H9 (cell line): ENCODE data around the gene MARCHF10. TPM values are rescaled to one million over a fixed set of nuclear protein-coding genes. Genes with fewer than 3 reads are reported as not detected.

ENCODE experiments used
- DNase-seq: peaks from one replicate; pipeline ENCODE4 v3.0.0-alpha.2; 2017
- H2AFZ ChIP-seq: one replicate; pipeline ENCODE4 v1.6.1; 2013; ENCODE audit warnings: mild to moderate bottlenecking, low read length, control low read depth, moderate library complexity
- H2AK5ac ChIP-seq: 2 replicates; pipeline ENCODE4 v1.6.1; 2013; ENCODE audit warnings: low read length, control low read depth, mixed read lengths; ENCODE audit not compliant: insufficient read length
- H2BK120ac ChIP-seq: one replicate; pipeline ENCODE4 v1.6.1; 2013; ENCODE audit warnings: low read depth, mild to moderate bottlenecking, low read length, control low read depth, inconsistent platforms; ENCODE audit not compliant: poor library complexity, severe bottlenecking
- H2BK12ac ChIP-seq: 2 replicates; pipeline ENCODE4 v1.6.1; 2013; ENCODE audit warnings: low read length, control low read depth, mixed read lengths, low read depth; ENCODE audit not compliant: insufficient read length
- H2BK15ac ChIP-seq: 2 replicates; pipeline ENCODE4 v1.6.1; 2013; ENCODE audit warnings: low read depth, low read length, control low read depth
- H2BK20ac ChIP-seq: one replicate; pipeline ENCODE4 v1.6.1; 2013; ENCODE audit warnings: low read depth, mild to moderate bottlenecking, low read length, control low read depth, inconsistent platforms; ENCODE audit not compliant: poor library complexity, severe bottlenecking
- H2BK5ac ChIP-seq: 2 replicates; pipeline ENCODE4 v1.6.1; 2013; ENCODE audit warnings: low read length, control low read depth, mixed read lengths; ENCODE audit not compliant: insufficient read length
- H3K14ac ChIP-seq: 2 replicates; pipeline ENCODE4 v1.6.1; 2013; ENCODE audit warnings: low read length, control low read depth; ENCODE audit not compliant: insufficient read depth
- H3K18ac ChIP-seq: 2 replicates; pipeline ENCODE4 v1.6.1; 2013; ENCODE audit warnings: low read depth, mild to moderate bottlenecking, mixed read lengths, low read length, control low read depth; ENCODE audit not compliant: insufficient read length
- H3K23ac ChIP-seq: 2 replicates; pipeline ENCODE4 v1.6.1; 2013; ENCODE audit warnings: low read length, control low read depth, mixed read lengths, low read depth; ENCODE audit not compliant: insufficient read length
- H3K23me2 ChIP-seq: 2 replicates; pipeline ENCODE4 v1.6.1; 2013; ENCODE audit warnings: low read depth, mild to moderate bottlenecking, mixed read lengths, low read length, control low read depth; ENCODE audit not compliant: insufficient read length, poor library complexity, severe bottlenecking
- H3K27ac ChIP-seq: 2 replicates; pipeline ENCODE4 v1.5.1; 2013; ENCODE audit warnings: low read length, control low read depth, mixed read lengths, low read depth; ENCODE audit not compliant: insufficient read length
- H3K27me3 ChIP-seq: 2 replicates; pipeline ENCODE4 v1.6.1; 2013; ENCODE audit warnings: low read length, control low read depth, inconsistent platforms; ENCODE audit not compliant: insufficient read depth
- H3K4ac ChIP-seq: 2 replicates; pipeline ENCODE4 v1.6.1; 2013; ENCODE audit warnings: low read depth, mild to moderate bottlenecking, control low read depth, inconsistent platforms, low read length, moderate library complexity
- H3K4me1 ChIP-seq: 2 replicates; pipeline ENCODE4 v1.6.1; 2013; ENCODE audit warnings: low read length, control low read depth, inconsistent platforms; ENCODE audit not compliant: insufficient read depth
- H3K4me2 ChIP-seq: 2 replicates; pipeline ENCODE4 v1.6.1; 2013; ENCODE audit warnings: low read length, control low read depth, mixed read lengths; ENCODE audit not compliant: insufficient read length, insufficient read depth
- H3K56ac ChIP-seq: 2 replicates; pipeline ENCODE4 v1.6.1; 2013; ENCODE audit warnings: low read depth, mild to moderate bottlenecking, mixed read lengths, low read length, control low read depth; ENCODE audit not compliant: insufficient read length
- H3K79me1 ChIP-seq: 2 replicates; pipeline ENCODE4 v1.6.1; 2013; ENCODE audit warnings: low read depth, mild to moderate bottlenecking, moderate library complexity, low read length, control low read depth, inconsistent platforms; ENCODE audit not compliant: insufficient read depth, poor library complexity, severe bottlenecking
- H3K79me2 ChIP-seq: 2 replicates; pipeline ENCODE4 v1.6.1; 2013; ENCODE audit warnings: low read length, control low read depth, inconsistent platforms; ENCODE audit not compliant: insufficient read depth
- H3K9ac ChIP-seq: 2 replicates; pipeline ENCODE4 v1.6.1; 2013; ENCODE audit warnings: low read length, control low read depth, mixed read lengths; ENCODE audit not compliant: insufficient read length; ENCODE audit errors: extremely low read depth
- H3K9me3 ChIP-seq: one replicate; pipeline ENCODE4 v1.6.1; 2013; ENCODE audit warnings: low read depth, low read length, inconsistent platforms; ENCODE audit not compliant: control insufficient read depth
- H3T11ph ChIP-seq: one replicate; pipeline ENCODE4 v1.6.1; 2013; ENCODE audit warnings: mild to moderate bottlenecking, low read length, control low read depth, inconsistent platforms
- H4K20me1 ChIP-seq: one replicate; pipeline ENCODE4 v1.6.1; 2013; ENCODE audit not compliant: control insufficient read depth, insufficient read length, insufficient read depth
- H4K5ac ChIP-seq: 2 replicates; pipeline ENCODE4 v1.6.1; 2013; ENCODE audit warnings: low read depth, mild to moderate bottlenecking, mixed read lengths, low read length, control low read depth; ENCODE audit not compliant: insufficient read length
- H4K8ac ChIP-seq: replicated peaks from 2 replicates; pipeline ENCODE4 v1.6.1; 2013; ENCODE audit warnings: low read length, control low read depth, mixed read lengths, low read depth; ENCODE audit not compliant: insufficient read length
- H4K91ac ChIP-seq: 2 replicates; pipeline ENCODE4 v1.6.1; 2013; ENCODE audit warnings: low read depth, mild to moderate bottlenecking, moderate library complexity, mixed read lengths, low read length, control low read depth; ENCODE audit not compliant: insufficient read length
- H3K27ac Mint-ChIP-seq, 3 experiments: 2 replicates in 2 of 3; 3 replicates in 1 of 3; pipeline ENCODE4 v1.8.0; 2020 to 2021; ENCODE audit warnings: mixed read lengths in 3 of 3, mild to moderate bottlenecking in 1 of 3, moderate library complexity in 1 of 3
- H3K27me3 Mint-ChIP-seq: 2 replicates; pipeline ENCODE4 v1.8.0; 2021; ENCODE audit warnings: low read depth, mild to moderate bottlenecking, moderate library complexity, mixed read lengths
- H3K36me3 Mint-ChIP-seq, 3 experiments: 2 replicates in 2 of 3; 3 replicates in 1 of 3; pipeline ENCODE4 v1.8.0; 2020 to 2021; ENCODE audit warnings: low read depth in 3 of 3, mixed read lengths in 3 of 3; ENCODE audit not compliant: insufficient read depth in 1 of 3
- H3K4me1 Mint-ChIP-seq, 2 experiments: 2 replicates each; pipeline ENCODE4 v1.8.0; 2020; ENCODE audit warnings: mixed read lengths in 2 of 2
- H3K4me3 Mint-ChIP-seq, 2 experiments: 2 replicates in 1 of 2; 3 replicates in 1 of 2; pipeline ENCODE4 v1.8.0; 2020 to 2021; ENCODE audit warnings: mild to moderate bottlenecking in 2 of 2, mixed read lengths in 2 of 2, moderate library complexity in 1 of 2
- H3K9me3 Mint-ChIP-seq, 2 experiments: 2 replicates in 1 of 2; 3 replicates in 1 of 2; pipeline ENCODE4 v1.8.0; 2020; ENCODE audit warnings: mild to moderate bottlenecking in 2 of 2, mixed read lengths in 2 of 2, moderate library complexity in 1 of 2
- CTCF ChIP-seq: fragments of 200-600 bp; sonication (generic); conservative IDR thresholded peaks from 3 replicates; pipeline ENCODE4 v1.8.0; 2021; ENCODE audit warnings: antibody characterized with exemption, mild to moderate bottlenecking
- WGBS: extraction: QIAGEN DNeasy Blood & Tissue Kit; methylation state at CpG from one replicate; pipeline ENCODE4 v1.1.7; 2013; ENCODE audit warnings: missing lambda C conversion rate, low lambda C conversion rate, mixed read lengths; ENCODE audit not compliant: insufficient read length; ENCODE audit errors: extremely low coverage; 5-methylcytosine and 5-hydroxymethylcytosine counted together
- total RNA-seq: library from RNA; stranded (reverse); gene quantifications from 2 replicates; pipeline ENCODE4 v1.2.1, GENCODE V29; 2021

The MARCHF10 gene
- total RNA-seq, 1 experiment from 2014 or later, result not detected

- Histone ChIP-seq H3K4me2 (no peak overlapping the region), H2BK15ac (no peak overlapping the region), H4K91ac (no peak overlapping the region), H3K27ac (no peak overlapping the region), H4K5ac (no peak overlapping the region), H4K20me1 (no peaks in the 10 kb centered on the region), H2AK5ac (no peak overlapping the region), H2BK120ac (no peak overlapping the region), H3K79me1 (no peaks in the 10 kb centered on the region), H3K14ac (no peak overlapping the region; the same call in 1 of the 2 replicates), H3K23ac (no peak overlapping the region), H3K4me1 (no peaks in the 10 kb centered on the region), H3K56ac (no peak overlapping the region), H3K27me3 (no peaks in the 10 kb centered on the region), H3K79me2 (no peaks in the 10 kb centered on the region), H3K9me3 (no peaks in the 10 kb centered on the region), H3K9ac (no peak overlapping the region), H3K23me2 (no peaks in the 10 kb centered on the region), H3T11ph (no peak overlapping the region), H2BK5ac (no peak overlapping the region), H2BK12ac (no peak overlapping the region), H4K8ac (no peak overlapping the region), H3K4ac (no peak overlapping the region), H2AFZ (no peak overlapping the region), H2BK20ac (no peak overlapping the region), H3K18ac (no peak overlapping the region)
- no peak for DNase-seq
- no CpG with 5 or more reads among the region's 8 CpGs for WGBS
- no peak for TF ChIP-seq CTCF
- peaks cover 3% of the 10 kb centered on the region in 2 experiments; a peak in 1 of 5 replicates for H3K9me3 Mint-ChIP-seq
- H3K4me1 Mint-ChIP-seq, result peaks cover 0 to 6% of the 10 kb centered on the region in 2 experiments; a peak in 2 of 4 replicates
- H3K36me3 Mint-ChIP-seq, result peaks cover 18 to 23% (median 18%) of the 10 kb centered on the region in 3 experiments
- H3K27me3 Mint-ChIP-seq, result no peaks in the 10 kb centered on the region
- H3K4me3 Mint-ChIP-seq, result no peak overlapping the region
- peak overlapping the region in 1 of 3 experiments; percentile 81; a peak in 1 of 7 replicates for H3K27ac Mint-ChIP-seq
Measured at GRCh38 chr17:62681939-62682381, 126.2 kb downstream of the MARCHF10 start.
